Activated T-helper 9 cell treated with anti-CD3 and anti-CD28 coated beads, Interleukin-2, amount 50 U/mL, for 16 hours (primary cell): ENCODE results near the gene DDIT4.
"Not testable (repeated sequence)": the region's sequence is repeated elsewhere in the genome, so short reads cannot be mapped to it uniquely, and the experiment has no call there.

Experiments used
- DNase-seq: peaks from one replicate; pipeline ENCODE4 v3.0.0-alpha.2; 2020; ENCODE audit warnings: low read depth

The DDIT4 gene, protein sequence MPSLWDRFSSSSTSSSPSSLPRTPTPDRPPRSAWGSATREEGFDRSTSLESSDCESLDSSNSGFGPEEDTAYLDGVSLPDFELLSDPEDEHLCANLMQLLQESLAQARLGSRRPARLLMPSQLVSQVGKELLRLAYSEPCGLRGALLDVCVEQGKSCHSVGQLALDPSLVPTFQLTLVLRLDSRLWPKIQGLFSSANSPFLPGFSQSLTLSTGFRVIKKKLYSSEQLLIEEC

DNA sequence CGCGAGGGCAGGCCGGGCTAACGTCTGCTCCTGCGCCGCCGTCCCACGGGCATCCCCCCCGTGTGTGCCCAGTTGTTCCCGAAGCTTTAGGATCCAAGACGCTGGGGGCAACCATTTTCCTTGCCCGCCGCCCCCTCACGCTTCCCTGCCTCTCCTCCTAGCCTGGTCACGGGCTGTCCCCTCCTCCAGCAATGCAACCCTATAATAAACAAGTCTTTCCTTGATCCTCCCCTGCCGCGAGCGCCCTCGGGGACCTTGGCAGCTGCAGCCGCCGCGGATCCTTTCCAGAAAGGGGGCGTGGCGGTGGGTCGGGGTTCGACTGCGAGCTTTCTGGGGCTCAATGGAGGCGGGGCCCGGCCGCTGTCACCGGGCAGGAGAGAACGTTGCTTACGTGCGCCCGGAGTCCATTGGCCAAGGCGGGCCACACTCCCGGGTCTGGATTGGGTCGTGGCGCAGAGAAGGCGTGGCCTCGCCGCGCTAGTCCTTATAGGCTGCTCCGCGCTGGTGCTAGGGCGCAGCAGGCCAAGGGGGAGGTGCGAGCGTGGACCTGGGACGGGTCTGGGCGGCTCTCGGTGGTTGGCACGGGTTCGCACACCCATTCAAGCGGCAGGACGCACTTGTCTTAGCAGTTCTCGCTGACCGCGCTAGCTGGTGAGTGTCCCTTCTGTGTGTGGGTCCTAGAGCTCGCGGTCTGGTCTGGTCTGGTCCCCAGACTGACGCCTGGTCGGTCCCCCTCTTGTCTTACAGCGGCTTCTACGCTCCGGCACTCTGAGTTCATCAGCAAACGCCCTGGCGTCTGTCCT, at the start of gene DDIT4:
Gene DDIT4, plus strand, starts transcription at position 515 of the 803 bp plus-strand sequence. CDS start 293 bp downstream, outside the sequence.
- peak; percentile 97 for DNase-seq

DNA sequence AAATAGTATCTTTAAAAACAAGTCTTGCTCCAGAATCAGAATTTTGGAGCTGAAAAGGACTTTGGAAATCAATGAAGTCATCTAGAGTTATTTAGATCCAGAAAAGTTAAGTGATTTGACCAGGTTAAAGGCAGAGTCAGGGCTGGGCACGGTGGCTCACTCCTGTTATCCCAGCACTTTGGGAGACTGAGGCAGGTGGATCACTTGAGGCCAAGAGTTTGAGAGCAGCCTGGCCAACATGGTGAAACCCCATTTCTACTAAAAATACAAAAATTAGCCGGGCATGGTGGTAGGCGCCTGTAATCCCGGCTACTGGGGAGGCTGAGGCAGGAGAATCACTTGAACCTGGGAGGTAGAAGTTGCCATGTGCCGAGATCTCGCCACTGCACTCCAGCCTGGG, 49.5 kb upstream of the DDIT4 start:
- DNase-seq: not testable (repeated sequence)

DNA sequence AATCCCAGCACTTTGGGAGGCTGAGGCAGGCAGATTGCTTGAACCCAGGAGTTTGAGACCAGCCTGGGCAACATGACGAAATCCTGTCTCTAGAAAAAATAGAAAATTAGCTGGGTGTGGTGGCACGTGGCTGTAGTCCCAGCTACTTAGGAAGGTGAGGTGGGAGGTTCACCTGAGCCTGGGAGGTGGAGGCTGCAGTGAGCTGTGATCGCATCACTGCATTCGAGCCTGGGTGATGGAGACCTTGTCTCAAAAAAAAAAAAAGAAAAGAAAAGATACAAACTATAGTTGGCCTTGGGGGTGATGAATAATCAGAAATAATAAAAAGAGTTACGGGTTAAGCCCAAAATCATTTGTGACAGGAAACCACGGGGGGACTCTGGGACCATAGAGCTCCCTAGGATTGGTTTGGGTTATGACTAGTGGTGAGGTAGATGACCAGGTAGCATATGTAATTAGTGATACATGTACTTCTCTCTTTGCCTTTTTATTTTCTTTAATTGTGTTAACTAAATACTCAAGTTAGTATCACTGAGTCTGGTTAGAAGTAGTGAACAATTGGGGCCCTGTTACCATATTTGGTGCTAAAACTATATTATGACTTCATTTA, 47.2 kb upstream of the DDIT4 start:
- no peak for DNase-seq

DNA sequence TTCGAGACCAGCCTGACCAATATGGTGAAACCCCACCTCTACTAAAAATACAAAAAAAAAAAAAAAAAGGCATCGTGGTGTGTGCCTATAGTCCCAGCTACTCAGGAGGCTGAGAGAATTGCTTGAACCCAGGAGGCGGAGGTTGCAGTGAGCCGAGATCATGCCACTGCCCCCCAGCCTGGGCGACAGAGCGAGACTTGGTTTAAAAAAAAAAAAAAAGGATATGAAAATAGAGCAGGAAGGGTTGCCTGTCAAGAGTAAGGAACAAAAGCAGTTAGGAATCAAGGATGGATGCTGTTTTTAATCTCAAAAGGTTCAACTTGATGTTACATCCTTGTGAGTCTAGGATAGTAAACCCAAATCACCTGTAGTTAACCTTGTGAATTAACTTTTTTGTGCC, 45.9 kb upstream of the DDIT4 start:
- no peak for DNase-seq

DNA sequence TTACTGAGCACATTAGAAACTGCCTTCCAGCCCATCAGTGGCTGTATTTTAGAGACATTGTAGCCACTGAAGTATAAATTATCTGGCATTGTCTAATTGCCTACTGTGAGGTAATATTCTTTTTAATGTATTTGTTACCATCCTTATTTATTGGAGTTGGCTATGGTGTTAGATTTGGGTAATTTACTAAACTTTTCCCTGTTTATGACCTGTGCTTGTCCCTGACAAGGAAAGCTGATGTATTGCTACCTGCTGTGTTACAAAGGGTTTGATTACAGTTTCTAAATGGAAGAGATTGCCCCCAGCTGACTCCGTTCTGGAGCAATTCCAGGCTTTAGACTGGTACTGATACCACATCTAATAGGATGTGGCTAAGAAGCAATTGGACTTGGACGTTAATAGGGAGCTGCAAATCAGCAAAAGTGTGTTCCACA, 45.4 kb upstream of the DDIT4 start:
- no peak for DNase-seq

DNA sequence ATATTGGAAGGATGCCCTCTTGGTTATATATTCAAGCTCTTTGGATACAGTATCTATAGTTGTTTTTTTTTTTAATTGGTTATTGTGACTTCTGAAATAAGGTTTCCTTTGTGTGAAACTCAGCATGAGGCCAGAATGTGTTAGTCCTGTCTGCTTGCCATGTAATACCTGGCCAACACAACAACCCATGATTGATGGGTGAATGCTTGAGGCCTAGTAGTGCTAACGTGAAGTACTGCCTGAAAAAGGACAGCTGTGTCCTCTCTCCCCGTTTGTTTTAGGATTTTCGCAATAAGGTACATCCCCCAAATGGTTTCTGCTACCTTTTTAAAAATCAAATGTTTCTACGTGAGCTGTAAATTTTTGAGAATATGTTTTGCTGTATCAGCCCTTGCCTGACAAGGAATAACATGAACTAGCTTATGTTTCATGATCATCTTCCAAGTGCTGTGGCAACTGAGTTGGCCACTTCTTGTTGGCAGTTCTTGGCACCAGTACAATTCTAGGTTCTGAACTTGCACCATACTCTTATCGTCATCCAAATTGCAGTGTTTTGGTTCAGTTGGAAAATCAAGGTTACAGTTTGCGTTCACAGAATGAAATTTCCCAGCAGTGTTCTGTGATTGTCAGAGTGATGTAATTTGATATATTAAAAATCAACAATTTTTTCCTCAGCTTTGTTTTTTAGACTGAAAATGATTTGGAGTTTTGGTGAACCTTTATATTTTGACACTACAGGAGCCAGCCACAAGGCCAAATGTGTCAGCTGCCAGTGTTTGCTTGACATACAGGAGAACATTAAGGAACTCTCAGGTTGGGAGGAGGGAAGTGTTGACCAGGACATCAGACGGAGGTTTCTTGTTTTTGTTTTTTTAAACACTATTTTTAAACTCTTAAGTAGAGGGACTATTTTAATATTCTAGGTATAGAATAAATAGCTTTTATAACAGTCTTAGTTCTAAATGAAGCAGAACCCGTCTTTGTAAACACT, 44.2 kb upstream of the DDIT4 start:
- DNase-seq: no peak

DNA sequence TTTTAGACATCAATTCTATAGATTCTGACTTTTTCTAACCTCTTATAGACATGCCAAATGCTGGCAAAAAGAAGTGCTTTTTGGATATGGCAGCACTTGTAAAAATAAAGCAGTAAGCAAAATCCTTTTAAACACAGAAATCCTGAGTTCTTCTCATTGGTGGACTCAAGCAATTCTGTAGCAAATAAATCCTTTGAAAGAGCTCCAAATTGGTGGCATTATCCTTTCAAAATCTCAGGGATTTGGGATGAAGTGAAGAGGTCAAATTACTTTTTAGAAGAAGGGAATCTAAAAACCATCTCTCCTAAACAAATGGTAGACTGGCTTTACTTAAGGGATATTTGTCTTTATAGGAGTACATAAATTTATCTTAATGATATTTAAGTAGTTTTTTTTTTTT, 40.1 kb upstream of the DDIT4 start:
- no peak for DNase-seq

DNA sequence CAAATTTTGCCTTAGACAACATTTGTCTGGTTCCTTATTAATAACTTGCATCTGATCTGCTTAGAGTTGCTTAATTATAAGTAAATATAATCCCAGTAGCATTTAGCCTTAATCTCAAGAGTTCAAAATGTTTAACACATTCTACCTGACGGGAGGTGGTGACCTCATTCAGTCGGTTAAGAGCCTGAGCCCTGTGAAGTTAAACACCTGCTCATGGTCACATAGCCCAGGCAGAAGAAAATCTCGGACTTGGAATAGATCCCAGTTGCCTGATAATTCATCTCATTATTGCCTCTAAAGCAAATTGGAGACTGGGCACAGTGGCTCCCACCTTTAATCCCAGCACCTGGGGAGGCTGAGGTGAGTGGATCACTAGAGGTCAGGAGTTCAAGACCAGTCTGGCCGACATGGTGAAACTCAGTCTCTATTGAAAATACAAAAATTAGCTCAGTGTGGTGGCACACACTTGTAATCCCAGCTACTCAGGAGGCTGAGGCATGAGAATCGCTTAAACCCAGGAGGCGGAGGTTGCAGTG, 39.1 kb upstream of the DDIT4 start:
- DNase-seq: no peak

DNA sequence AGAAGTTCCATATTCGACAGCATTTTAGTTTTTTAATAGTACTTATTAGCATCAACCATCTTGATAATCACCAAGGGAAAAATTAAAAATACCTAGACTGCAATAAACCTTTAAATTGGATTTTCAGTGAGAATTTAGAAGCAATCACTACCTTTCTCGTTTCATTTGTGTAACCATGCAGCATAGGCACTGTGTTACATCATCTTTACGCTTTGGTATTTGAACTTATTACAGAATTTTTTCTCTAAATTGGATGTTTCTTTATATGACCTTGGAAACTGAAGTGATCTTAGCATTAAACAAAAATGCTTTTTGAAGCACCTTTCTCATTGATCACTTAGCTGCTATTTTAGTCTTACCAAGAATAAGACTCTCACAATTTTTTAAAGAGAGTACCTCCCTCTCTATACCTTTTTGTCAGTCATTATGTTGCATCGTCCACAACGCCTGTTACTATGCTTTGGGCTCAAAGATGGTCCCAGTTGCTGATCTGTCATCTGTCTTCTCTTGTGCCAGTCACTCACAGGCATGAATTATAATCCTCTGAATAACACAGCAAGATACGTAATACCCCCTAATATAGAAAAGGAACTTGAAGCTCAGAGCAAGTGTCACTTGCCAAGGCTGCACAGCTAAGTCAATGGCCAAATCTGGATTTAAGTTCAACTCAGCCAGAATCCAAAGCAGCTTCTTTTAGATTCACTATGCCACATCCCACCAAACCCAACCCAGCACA, 38.0 kb upstream of the DDIT4 start:
- no peak for DNase-seq

DNA sequence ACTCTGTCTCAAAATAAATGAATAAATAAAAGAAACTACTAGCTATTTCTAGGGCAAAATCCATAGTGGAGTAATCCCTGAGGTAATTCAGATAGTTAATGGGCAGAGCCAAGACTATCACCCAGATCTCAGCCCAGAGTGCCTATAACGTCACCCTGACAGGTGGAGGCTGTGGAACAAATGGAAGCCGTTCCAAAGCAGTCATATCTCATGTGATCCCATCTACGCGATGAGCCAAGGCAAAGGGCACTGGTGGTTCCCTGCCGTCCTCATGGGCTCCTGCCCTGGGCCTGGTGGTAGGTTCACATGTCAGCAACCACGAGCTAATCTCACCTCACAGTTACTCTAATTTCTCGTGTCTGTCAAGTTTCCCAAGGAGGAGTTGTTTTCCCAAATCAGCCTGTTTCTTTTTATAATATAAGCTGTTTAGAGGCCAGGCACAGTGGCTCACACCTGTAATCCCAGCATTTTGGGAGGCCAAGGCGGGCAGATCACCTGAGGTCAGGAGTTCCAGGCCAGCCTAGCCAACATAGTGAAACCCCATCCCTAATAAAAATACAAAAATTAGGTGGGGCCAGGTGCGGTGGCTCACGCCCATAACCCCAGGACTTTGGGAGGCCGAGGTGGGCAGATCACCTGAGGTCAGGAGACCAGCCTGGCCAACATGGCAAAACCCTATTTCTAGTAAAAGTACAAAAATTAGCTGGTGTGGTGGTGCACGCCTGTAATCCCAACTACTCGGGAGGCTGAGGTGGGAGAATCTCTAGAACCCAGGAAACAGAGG, 35.1 kb upstream of the DDIT4 start:
- DNase-seq: no peak

DNA sequence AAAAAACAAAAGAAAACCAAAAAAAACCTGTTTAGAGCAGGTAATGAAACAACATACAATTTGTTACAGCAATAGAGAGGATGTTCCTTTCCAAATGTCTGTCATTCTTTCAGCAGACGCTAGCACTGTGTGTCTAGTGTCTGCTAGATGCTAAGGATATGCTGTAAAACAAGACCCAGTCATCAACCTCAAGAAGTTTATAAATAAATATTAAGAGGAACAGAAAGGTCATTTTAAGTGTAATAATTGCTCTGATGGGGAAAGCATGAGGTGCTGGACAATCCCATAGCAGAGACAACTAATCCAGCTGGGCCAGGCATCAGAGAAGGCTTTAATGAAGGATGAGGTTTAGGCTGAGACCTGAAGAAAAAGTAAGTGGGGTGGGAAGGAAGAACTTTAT, 34.3 kb upstream of the DDIT4 start:
- no peak for DNase-seq

DNA sequence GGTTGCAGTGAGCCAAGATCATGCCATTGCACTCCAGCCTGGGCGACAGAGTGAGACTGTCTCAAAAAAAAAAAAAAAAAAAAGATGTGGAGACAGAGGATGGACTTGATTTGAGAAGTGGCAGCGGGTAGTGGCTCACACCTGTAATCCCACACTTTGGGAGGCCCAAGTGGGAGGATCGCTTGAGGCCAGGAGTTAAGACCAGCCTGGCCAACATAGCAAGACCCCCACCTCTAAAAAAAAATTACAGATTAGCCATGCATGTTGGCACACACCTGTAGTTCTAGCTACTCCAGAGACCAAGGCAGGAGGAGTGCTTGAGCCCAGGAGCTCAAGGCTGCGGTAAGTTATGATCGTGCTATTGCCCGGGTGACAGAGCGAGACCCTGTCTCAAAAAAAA, 33.4 kb upstream of the DDIT4 start:
- DNase-seq: no peak

DNA sequence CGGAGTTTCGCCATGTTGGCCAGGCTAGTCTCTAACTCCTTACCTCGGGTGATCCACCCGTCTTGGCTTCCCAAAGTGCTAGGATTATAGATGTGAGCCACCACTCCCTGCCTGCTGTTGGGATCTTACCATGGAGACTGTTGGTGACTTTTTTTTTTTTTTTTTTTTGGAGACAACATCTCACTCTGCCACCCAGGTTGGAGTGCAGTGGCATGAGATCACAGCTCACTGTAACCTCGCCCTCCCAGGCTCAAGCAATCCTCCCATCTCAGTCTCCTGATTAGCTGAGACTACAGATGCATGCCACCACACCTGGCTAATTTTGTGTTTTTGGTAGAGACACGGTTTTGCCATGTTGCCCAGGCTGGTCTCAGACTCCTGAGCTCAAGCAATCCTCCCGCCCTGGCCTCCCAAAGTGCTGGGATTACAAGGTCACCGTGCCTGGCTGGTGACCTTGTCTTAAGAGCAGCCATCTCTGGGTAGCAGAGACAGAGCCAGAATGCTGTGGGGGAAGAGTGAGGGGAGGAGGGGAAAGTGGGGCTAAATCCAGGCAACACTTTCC, 32.0 kb upstream of the DDIT4 start:
- DNase-seq: no peak

DNA sequence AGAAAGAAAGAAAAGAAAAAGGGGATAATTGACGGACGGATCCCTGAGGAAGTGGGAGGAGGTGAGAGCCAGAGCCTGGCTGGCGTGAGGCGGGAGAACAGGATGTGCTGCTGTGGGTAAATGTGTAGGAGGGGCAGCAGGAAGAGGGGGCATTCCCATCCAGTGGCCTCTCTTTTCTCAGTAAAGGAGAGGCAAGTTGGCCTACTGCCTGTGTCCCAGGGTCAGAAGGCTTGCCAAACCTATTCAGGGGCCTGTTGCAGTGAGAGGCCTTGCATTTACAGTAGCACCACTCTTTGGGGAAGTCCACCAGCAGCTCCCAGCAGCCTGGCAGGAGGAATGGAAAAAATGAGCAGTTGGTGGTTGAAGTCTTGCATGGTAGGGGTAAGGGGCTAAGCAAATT, 31.0 kb upstream of the DDIT4 start:
- DNase-seq: no peak

DNA sequence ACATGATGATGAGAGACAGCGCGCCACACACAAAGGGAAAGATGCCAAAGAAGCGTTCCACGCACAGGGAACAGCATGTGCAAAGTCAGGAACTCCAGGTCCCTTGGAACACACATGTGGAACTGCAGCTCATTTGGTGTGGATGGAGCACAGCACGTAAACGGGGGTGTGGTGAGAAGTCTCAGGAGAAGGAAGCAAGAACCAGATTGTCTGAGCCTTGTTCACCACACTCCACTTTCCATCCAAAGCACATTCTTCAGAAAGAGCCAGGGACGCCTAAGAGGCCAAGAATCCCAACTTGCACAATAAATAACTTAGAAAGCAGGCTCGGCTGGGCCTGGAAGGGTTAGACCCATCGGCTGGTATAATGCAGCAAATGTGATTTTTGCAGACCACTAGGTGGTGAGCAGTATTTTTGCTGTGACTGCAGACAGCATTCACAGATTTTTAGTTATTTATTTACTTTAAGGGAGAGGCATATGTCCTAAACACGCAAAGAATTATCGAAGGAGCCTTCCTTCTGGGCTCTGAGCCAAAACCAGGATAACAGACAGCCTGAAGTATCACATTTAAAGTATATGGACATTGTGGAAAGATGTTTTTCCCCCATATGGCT, 29.8 kb upstream of the DDIT4 start:
- DNase-seq: no peak

DNA sequence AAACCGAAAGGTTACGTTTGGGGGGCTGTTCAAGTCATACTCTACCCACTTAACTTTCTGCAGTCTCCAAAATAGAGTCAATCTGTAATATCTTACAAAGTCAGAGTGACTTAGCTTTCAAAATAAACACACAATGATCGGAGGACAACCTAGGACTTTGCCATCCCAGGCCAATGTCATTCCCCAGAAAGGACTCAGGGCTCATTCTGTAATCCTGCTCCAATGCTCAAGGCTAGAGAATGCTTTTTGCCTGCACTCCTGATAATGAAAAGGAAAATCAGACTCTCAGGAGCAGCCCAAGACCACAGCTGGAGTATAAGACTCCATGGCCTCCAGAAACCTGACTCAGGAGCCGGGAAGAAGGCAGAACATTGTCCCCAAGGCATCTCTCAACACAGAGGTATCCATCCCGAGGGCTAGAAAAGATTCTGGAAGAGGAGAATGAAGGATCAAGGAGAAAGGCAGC, 29.1 kb upstream of the DDIT4 start:
- no peak for DNase-seq

DNA sequence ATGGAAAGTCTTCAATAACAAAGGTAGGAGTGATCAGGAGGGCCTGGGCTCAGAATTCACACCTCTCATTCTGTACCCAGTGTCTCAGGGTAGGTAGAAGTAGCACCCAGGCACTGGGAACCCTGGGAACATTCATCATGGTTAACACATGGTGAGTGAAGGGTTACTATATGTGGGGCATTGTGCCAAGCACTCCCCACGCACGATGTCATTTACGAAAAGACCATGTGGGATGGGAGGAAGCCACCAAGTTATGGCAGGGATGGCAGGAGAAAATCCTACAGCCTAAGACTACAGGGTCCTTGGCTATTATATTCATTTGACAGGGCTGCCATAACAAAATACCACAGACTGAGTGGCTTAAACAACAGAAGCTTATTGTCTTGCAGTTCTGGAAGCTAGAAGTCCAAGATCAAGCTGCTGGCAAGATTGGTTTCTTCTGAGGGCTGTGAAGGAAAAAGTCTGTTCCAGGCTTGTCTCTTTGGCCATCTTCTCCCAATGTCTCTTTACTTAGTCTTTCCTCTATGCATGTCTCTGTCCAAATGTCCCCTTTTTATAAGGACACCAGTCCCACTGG, 27.7 kb upstream of the DDIT4 start:
- DNase-seq: no peak

DNA sequence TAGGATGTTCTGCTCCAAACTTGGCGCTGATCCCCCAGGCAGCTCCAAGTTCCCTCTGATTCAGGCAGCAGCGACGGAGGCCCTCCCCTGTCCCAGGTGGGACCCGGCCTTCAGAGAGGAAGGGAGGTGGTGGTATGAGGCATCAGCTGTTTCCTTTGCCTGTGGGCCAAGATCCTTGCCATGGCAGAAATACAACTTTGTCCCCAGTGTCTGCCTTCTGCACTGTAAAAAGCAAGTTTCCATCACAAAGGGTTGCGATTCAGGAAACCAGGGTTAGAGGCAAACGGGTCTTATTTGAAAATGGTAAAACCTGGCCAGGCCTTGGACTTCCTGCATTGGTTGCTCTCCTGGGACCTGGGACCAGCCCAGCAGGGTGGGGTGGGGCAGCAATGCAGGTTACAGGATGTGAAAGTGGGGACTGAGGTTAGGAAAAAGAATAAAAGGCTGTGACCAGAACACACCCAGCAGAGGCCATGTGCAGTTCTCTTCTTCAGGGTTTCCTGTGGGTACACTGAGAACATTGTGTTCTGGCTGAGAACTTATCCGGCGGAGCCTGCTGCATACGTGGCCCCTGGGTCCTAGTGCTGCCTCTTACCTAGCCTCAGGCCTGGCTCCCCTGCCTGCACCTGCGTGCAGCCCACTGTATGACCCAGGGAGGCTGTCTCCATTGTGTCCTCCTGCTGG, 25.1 kb upstream of the DDIT4 start:
- peak; percentile 45 for DNase-seq
